Mucosa of descending colon (tissue), 3 donors: ENCODE measurements around the gene TRIM65. TPM values are rescaled to one million over a fixed set of nuclear protein-coding genes. Genes with fewer than 3 reads are reported as not detected.
"Not testable (repeated sequence)": the region's sequence is repeated elsewhere in the genome, so short reads cannot be mapped to it uniquely, and the experiment has no call there.

ENCODE experiments used
- ATAC-seq: fragments of 200-7000 bp; cut with Tn5 transposase; one replicate; pipeline ENCODE4 v1.9.1; 2020; ENCODE audit warnings: mild to moderate bottlenecking, moderate library complexity
- DNase-seq, 3 donors: peaks; one replicate each; pipeline ENCODE4 v3.0.0-alpha.2; 2020
- H3K36me3 ChIP-seq: fragments of 200-600 bp; one replicate; pipeline ENCODE4 v1.8.0; 2021; ENCODE audit warnings: low read depth, mild to moderate bottlenecking
- H3K4me1 ChIP-seq: fragments of 200-600 bp; one replicate; pipeline ENCODE4 v1.8.0; 2021; ENCODE audit warnings: low read depth, mild to moderate bottlenecking
- H3K4me3 ChIP-seq: fragments of 200-600 bp; one replicate; pipeline ENCODE4 v1.8.0; 2021; ENCODE audit warnings: mild to moderate bottlenecking
- H3K9me3 ChIP-seq: fragments of 200-600 bp; one replicate; pipeline ENCODE4 v1.8.0; 2021; ENCODE audit warnings: mild to moderate bottlenecking
- CTCF ChIP-seq: fragments of 200-600 bp; IDR thresholded peaks from one replicate; pipeline ENCODE4 v1.8.0; 2022; ENCODE audit warnings: antibody characterized with exemption, mild to moderate bottlenecking
- intact Hi-C, 2 donors: fragments of 100-400 bp; cut with DNase I in 1 of 2; cut with micrococcal nuclease in 1 of 2; formaldehyde crosslinking; loops; one replicate each; pipeline versions ENCODE4 v1.11.0 to v1.11.1; 2022; cut with DNase I, micrococcal nuclease
- total RNA-seq, 3 donors: library from RNA; stranded (reverse); fragmentation: NEBNext Ultra II Directional in 2 of 3; extraction: Animal tissue kit (Norgen Biotek cat#: 25700) in 2 of 3; gene quantifications; one replicate each; pipeline versions ENCODE4 v1.2.1 to v1.2.4, GENCODE V29; 2021 to 2023
- donor health status: DM: no; HTN: no; CAD: no; lungs with moderate emphysema.
- donor health status: DM: no; HTN: no; CAD: no.
- donor health status: DM: no; HTN: yes; CAD: no.

Gene TRIM65
- total RNA-seq, 3 donors from 2014 or later, result 13.7 to 23.8 (median 15.4) TPM

GRCh38 chr17:75875182-75875939 is 21.4 kb downstream of the TRIM65 start:
- H3K4me3 ChIP-seq, result no peak overlapping the region
- DNase-seq (peak in 1 of 3 donors; percentile 55), ATAC-seq (no peak)
- no peaks in the 10 kb centered on the region for H3K36me3 ChIP-seq
- H3K4me1 ChIP-seq, result peaks cover 42% of the 10 kb centered on the region
- no peaks in the 10 kb centered on the region for H3K9me3 ChIP-seq
- no peak for TF ChIP-seq CTCF
- intact Hi-C loops, result no loop called here

GRCh38 chr17:75874323-75875181 is 22.2 kb downstream of the TRIM65 start:
- H3K4me1 ChIP-seq, result peaks cover 44% of the 10 kb centered on the region
- H3K4me3 ChIP-seq, result no peak overlapping the region
- intact Hi-C loops, result no loop called here
- no peaks in the 10 kb centered on the region for H3K9me3 ChIP-seq
- H3K36me3 ChIP-seq, result no peaks in the 10 kb centered on the region
- DNase-seq, result no peak
- ATAC-seq, result no peak
- no peak for TF ChIP-seq CTCF

GRCh38 chr17:75873587-75874322 is 23.0 kb downstream of the TRIM65 start:
- Histone ChIP-seq H3K36me3 (no peaks in the 10 kb centered on the region), H3K9me3 (no peaks in the 10 kb centered on the region), H3K4me3 (no peak overlapping the region), H3K4me1 (peaks cover 47% of the 10 kb centered on the region)
- no peak for TF ChIP-seq CTCF
- ATAC-seq (no peak), DNase-seq (no peak)
- intact Hi-C loops, result no loop called here

- intact Hi-C loops, result no loop called here
- no peaks in the 10 kb centered on the region for H3K9me3 ChIP-seq
- peak; percentile 50 for ATAC-seq
- peaks cover 47% of the 10 kb centered on the region for H3K4me1 ChIP-seq
- peak; percentile 78 to 88 (median 79) for DNase-seq
- no peak overlapping the region for H3K4me3 ChIP-seq
- no peak for TF ChIP-seq CTCF
- H3K36me3 ChIP-seq, result no peaks in the 10 kb centered on the region
Measured at GRCh38 chr17:75872434-75873351, 24.1 kb downstream of the TRIM65 start.

GRCh38 chr17:75870228-75870627 is 26.5 kb downstream of the TRIM65 start:
- H3K9me3 ChIP-seq, H3K4me3 ChIP-seq, H3K36me3 ChIP-seq, ATAC-seq, intact Hi-C loops, DNase-seq: not testable (repeated sequence)
- H3K4me1 ChIP-seq, result peaks cover 28% of the 10 kb centered on the region
